HT1080 (cell line): ENCODE data around the gene NFATC2. TPM values are rescaled to one million over a fixed set of nuclear protein-coding genes. Genes with fewer than 3 reads are reported as not detected.

Source experiments
- DNase-seq: peaks from one replicate; pipeline ENCODE4 v3.0.0-alpha.2; 2015; ENCODE audit warnings: low read depth
- total RNA-seq: library from RNA; depleted of rRNA; stranded (reverse); fragments of >200 nt; shearing (Covaris generic); gene quantifications from 2 replicates; pipeline ENCODE4 v1.2.3, GENCODE V29; 2014

NFATC2 gene
- total RNA-seq, 1 experiment from 2014 or later: 0.23 TPM

DNA sequence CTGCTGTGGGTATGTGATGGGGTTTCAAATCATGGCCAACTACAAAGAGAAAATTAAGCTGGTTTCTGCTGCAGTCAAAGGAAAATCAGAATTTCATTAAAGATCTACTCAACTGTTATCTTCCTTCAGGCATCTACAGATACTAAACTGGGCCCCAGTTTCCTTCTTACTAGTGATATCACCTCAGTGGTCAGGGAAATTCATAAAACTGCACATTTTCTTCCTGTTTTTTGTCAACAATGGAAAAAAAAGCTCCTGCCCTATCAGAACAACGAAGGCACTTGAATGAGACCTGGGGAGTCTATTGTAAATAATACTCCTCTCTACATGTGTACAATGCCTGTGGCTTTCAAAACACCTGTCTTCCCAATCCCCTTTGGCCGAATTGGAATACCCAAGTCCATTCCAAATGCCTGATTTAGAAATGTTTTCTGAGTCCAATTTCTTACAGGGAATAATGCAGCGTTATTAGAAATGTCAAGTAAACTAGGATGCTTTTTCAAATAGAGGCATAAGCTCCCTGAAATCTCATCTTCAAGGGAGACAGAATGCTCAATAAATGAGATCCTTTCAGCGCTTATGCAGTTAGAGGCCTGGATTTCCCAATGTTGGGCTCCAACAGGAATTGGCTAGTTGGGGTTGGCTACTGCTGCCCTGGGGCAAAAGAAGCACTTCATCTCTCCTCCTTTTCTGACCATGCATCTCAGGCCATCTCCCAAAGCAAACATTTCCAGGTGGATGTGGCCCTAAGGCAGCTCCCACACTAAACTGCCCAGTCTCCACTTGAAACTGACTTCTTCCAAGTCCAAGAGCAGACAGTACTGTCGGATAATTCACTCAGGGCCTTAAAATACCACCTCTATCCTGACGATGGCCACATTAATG, 143.3 kb downstream of the NFATC2 start:
- no peak for DNase-seq

- DNase-seq: no peak
These were observed 144.0 kb downstream of the NFATC2 start for GRCh38 chr20:51398552-51398951.

- DNase-seq: no peak
These were observed 144.4 kb downstream of the NFATC2 start for GRCh38 chr20:51398083-51398482.

DNA sequence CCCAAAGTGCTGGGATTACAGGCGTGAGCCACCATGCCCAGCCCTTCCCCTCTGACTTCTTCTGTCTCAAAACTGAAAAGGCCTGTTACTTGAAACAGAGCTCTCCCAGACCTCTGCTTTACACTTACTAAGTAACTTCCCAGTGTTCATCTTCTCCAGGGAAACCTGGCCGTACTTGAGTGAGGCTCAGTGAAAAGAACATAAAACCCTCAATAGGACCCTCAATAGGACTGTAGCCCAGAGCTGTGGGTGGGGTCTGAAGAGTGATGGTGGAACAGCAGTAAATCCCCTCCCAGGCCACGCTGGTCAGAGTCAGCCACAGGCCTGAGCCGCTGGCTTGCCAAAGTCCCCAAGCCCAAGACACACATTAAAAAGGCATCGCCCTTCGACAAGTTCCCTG, 145.4 kb downstream of the NFATC2 start:
- no peak for DNase-seq

- no peak for DNase-seq
These were observed 146.1 kb downstream of the NFATC2 start for GRCh38 chr20:51396365-51396909.

DNA sequence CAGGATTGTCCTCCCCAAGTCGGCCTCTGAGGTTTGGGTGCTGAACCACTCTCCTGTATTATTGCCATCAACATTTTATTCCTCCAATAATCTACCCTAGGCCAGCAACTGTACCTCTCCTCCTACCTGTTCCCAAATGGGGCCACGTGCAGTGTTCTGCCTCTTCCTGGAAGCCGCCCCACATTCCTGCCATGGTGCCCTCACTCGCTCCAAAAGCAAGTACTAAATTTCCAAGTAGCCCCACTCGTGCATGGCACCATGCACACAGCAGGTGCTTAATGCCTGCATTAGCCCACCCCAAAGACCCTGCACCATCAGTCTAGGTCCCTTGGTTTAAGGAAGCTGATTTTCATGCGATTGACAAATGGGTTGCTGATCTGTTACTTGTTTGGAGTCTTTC, 147.8 kb downstream of the NFATC2 start:
- DNase-seq: no peak

- DNase-seq: no peak
These were observed 148.9 kb downstream of the NFATC2 start for GRCh38 chr20:51393571-51393970.

- no peak for DNase-seq
These were observed 149.8 kb downstream of the NFATC2 start for GRCh38 chr20:51392614-51393186.

DNA sequence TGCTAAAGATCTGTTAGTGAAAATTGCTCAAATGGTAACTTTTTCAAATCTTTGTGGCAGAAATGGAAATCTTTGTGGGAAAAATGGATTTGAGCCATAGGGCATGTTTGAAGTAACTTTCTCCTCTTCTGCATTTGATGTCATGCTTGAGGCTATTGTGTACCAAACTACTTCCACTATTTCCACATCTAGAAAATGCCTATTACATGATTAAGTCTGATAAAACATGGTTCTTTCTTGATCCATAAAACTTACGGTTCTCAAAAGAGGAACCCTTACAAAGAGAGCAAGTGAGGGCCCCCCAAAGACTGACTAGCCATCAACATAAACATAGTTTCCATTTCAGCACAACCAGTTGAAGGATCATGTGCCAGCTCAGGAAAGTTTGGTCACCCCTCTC, 150.6 kb downstream of the NFATC2 start:
- no peak for DNase-seq

DNA sequence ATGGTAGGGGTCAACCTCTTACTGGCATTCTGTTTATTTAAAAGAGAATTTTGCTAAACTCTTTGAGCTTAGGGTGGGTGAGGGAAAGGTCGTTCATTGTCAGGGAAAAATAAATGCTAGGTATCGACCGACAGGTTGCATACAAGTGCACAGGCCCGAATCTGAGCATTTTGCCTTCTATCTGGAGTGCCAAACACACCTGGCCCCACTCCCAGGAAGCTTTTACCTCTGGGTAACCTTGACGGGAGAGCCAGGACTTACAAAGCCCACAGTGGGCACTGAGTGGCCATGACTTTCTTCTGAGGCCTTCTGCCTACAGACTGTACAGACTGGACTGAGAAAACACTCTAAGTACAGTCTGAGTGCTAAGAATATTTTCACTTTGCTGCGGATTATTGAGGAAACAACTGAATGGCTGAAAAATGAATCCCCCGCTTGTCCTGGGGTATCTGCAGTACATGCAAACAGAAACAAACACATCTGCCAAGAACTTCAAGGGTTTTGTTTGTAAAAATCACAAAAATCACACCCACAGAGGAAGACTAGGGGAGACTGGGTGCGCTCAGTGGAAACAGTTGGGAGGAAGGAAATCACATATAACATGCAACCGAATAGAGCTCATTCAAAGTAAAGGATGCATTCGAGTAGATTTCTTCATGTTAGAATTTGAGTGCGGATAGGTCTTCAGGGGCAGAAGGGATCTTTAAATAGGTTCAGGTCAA, 152.8 kb downstream of the NFATC2 start:
- DNase-seq: no peak

DNA sequence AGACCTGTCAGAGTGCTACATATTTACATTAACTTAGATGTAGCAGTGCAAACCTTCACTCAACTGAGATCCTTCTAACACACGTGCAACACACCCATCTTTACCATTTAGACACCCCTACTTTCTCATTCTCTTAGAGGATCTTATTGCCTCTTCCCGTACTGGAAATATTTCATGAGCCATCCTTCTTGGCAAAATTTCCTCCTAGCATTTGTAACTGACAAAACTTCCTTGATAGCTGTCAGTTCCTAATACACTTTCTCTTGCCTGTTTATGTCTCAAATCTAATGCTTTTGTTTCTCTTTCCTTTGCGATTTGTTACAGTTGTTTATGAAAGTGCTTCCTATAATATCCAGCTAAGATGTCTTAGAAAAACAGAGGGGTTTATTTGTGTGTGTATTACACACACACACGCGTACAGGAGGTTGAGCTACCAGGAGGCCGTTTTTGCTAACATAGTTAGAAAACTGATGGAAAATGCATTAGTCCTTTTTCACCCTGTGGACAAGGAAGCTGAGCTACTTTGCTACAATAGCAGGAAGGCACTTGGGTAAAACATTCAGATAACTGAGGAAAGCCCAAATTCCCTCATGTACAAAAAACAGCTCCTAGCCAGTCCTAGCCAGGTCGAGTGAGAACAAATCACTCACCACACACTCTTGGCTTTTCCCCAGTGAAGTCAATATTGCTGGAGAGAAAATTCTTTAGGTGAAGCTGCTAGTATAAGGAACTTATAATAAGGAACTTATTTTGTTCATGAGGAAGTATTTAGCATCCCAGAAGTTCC, 153.6 kb downstream of the NFATC2 start:
- DNase-seq: no peak

GRCh38 chr20:51388227-51388626, 154.3 kb downstream of the NFATC2 start:
- peak; percentile 77 for DNase-seq

GRCh38 chr20:51387125-51387875, 155.2 kb downstream of the NFATC2 start:
- DNase-seq: no peak

DNA sequence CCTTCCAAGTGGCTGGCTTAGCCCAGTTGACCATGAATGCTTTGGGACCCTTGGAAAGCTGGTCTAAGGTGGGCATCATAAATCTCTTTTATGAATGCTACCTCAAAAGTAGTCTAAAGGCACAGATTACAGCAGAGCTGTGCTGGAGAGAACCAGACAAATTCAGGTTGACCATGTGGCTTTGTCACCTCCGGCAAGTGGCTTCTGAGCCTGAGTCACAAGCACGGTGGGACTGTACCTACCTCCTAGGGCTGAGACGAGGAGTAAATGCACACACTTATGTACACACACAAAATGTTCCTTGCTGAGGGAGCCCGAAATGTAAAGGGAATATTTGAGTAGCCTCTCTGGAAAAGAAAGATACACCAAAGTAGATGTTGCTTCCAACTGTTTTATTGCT, 155.9 kb downstream of the NFATC2 start:
- no peak for DNase-seq

GRCh38 chr20:51385646-51386530, 156.6 kb downstream of the NFATC2 start:
- peak; percentile 40 for DNase-seq

DNA sequence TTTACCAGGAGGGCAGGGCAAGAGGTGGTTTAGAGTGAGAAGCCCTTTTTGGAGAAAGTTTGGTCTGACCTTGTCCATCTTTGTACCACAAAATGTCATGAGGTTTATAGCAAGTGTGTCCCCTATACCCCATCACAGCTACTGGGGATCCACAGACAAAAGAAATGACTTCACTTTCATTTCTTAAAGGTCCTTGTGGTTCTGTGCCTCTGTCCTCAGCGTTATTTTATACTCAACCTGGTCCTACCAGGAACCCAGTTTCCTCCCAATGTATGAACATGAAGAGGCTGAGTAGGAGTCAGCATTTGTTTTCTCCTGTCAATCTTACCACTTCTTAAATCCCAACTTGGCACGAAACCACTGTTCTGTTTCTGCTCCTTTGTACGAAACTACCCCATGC, 157.6 kb downstream of the NFATC2 start:
- no peak for DNase-seq

GRCh38 chr20:51383891-51384510, 158.5 kb downstream of the NFATC2 start:
- DNase-seq: peak; percentile 21

- no peak for DNase-seq
These were observed 159.3 kb downstream of the NFATC2 start for GRCh38 chr20:51382986-51383821.
